GM19463 (cell line): ENCODE measurements around the gene SCML1.

Experiments used
- ATAC-seq: cut with Tn5 transposase; IDR thresholded peaks from one replicate; pipeline ENCODE4 v1.9.1; 2021; ENCODE audit warnings: mild to moderate bottlenecking, moderate library complexity; ENCODE audit not compliant: unreplicated experiment

SCML1 gene

DNA sequence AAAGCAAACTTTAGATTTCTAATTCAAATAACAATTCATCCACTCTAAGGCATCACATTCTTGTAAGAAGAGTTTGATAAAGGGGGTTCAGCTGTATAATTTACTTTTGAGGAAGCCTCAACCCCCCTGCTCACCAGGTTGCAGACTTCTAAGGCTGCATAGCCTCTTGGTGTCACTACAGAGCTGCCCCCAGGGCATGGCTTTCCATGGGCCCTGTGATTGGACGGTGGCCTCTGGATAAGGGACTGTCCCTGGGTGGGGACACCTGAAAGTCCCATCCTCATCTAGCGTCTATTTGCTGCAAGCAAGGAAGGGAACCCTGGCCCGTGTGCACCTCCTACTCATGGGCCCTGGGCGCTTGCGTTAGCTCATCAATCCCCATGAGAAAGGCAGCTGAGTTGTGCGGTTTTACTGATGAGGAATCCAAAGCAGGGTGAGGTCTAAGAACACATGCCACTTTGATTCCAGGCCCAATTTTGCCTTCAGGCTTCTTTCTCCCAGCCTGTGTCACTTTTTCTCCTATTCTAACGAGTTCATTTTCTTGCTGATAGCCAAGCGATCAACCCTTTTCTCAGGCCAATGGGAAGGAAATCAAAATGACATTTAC lies 51.8 kb downstream of the SCML1 start:
- ATAC-seq = no peak

DNA sequence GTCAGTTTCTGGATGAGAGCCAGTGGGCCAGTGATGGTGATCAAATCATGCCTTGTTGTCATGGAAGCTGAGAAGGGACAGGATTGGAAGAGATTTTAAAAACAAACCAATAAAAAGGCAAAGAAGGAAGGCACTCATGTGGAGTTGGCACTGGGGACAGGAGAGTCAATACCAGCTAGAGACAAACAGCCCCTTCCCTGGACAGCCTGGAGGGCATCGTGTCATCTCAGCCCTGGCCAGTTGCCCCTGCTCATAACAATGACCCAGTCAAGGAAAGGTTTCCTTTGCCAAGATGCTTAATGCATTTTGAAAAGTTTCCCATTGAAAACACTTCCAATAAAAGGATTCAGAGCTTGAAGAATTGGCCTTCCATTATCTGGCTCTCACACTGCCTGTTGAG lies 55.5 kb downstream of the SCML1 start:
- no peak for ATAC-seq

DNA sequence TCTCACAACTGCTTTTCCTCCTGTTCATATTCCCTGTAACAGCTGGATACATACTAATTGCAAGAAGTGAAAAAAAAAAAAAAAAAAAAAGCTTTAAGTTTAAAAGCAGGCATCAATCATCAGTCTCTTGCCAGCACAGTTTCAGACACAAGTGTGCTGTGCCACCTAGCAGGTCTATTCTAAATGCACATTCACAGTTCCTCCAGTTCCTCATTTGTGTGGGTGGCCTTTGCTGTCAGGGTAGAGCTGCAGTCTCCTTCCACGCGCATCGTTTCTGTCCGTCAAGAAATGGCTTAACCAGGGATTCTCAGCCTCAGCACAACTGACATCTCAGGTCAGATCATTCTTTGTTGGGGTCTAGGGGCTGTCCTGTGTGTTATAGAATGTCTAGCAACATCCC lies 61.6 kb downstream of the SCML1 start:
- no peak for ATAC-seq

DNA sequence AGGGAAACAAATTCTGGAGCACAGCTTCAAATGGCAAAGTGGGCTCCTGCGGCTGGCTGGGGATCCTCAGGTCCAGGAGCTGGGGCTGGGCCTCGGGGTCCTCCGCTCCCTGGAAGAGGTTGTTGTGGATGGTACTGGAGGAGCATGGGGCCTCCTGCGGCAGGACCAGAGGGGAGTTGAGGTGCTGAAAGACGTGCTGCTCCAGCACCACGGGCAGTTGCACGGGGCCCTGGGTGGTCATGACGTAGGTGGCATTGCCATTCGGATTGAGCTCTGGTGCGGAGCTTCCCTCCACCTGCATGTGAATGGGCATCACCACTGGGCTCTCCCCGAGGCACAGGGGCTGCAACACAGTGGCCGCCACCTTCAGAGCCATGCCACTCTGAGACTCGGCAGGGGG lies 64.1 kb downstream of the SCML1 start:
- ATAC-seq = no peak

DNA sequence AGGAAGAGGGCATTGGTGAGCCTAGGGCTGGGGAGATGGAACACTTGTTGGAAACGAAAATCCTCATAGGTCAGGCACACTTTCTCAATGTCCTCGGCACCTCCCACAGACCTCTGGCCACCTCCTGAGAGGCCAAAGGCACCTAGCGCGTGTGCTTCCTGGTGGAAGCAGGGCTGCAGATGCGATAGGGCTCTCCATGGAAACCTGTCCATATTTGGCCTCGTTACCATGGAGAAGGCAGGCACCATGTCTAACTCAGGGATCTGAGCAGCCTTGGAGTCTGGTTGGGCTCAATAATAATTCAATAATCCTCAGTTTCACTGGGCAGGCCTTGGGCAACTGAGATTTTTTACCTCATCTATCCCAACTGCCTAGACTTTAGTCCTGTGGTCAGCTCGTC lies 65.5 kb downstream of the SCML1 start:
- no peak for ATAC-seq

DNA sequence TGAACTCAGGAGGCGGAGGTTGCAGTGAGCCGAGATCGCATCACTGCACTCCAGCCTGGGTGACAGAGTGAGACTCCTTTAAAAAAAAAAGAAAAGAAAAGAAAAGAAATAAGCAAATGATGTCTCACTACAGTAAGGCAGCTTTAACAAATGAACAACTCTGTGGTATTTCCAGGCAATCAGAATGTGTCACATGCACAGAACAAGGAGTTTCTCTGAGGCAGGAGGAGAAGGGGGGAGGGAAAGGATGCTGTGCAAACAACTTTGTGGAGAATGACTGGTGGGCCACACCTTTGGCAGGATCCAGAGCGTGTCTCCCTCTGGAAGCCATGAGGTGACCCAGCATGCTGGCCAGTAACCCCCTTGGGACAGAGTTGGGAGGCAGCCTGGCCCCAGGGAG lies 66.2 kb downstream of the SCML1 start:
- no peak for ATAC-seq
